GM19452 (cell line): ENCODE measurements around the gene HNRNPUL1.
A peak's percentile ranks its signal among the peaks of the same experiment; 100 is the strongest.

Experiments
- ATAC-seq: cut with Tn5 transposase; IDR thresholded peaks from one replicate; pipeline ENCODE4 v1.9.1; 2021; ENCODE audit not compliant: unreplicated experiment

Gene HNRNPUL1

DNA sequence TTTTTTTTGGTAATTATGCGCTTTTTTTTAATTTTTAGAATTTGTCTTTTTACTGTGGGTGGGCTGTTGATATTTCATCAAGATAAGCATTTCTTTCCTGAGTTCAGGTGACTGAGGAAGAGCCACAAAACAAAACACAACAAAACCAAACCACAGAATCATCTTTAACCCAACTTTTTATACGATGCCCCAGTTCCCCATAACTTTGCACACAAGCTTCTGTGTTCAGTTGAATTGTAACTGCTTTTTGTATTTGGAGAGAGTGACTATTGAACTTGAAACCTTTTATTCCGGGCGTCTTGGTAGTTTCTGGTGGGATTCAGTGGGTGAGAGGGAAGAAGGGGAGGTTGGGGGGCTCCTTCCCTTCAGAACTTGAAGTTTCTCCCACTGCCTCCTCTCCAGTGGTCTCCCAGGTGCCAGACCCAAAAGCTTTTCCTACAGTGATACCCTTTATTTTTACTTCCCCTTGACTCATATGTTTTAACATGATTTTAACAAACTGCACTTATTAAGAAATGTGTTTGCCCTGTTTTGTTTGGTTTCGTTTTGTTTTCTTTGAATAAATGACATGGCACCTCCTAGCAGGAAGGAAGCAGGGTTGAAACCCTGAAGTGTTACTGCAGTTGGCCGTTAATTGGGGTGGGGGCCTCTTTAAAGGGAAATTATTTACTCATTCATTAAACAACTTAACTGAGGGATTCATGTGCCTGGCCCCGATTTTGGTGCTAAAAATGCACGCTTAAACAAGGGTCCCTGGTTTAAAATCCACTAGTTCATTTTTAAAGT lies 43.1 kb downstream of the HNRNPUL1 start:
- no peak for ATAC-seq

DNA sequence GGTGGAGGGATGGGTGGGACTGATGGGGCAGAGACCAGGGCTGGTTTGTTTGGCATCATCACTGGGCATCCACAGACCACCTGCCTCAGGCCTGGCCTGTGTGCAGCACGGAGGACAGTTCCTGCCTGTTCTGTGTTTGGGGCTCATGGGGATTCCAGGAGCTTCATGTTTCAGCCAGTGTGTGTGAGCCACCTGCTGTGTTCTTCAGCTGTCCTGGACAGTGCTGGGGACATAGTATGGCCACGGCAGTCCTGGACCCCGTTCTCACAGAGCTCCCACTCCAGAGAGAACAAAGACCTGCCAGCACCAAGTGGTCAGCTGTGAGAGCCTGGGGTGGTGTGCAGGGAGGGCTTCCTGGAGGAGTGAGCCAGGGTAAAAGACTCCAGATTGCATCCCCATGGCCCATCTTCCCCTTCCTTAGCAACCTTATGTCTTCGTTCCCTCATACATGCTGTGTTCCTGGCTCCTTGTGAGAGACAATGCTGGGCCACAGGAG lies 43.8 kb downstream of the HNRNPUL1 start:
- no peak for ATAC-seq

DNA sequence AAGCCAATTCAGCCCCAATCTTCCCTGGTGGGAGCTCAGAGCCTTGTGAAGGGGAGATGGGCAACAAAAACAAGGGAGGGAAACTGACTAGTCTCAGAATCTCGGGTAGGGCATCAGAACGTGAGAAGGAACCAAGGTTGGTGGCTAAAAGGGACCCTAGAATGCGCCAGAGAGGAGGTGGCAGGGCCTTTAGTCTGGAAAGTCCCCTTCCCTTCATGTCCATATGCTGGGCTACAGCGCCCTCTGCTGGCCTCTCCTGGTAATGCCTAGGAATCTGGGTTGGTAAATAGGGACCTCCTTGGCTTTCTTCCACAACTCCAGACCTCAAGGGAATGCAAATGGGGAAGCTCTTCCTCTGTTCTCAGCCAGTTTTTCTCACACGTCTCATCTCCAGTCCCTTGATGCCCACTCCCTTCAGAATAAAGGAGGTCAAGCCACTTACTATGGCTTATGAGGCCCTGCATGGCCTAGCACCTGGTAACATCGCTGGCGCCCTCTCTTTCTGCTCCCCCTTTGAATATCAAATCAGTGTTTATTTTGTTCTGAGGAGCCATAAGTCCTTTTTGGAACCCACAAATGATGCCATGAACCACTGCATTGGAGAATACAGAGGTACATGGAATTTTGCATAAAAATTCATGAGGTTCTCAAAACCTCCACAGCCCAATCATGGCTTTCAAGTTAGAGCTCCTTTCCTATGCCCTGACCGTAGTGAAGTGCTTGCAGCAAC lies 44.4 kb downstream of the HNRNPUL1 start:
- ATAC-seq, result no peak

DNA sequence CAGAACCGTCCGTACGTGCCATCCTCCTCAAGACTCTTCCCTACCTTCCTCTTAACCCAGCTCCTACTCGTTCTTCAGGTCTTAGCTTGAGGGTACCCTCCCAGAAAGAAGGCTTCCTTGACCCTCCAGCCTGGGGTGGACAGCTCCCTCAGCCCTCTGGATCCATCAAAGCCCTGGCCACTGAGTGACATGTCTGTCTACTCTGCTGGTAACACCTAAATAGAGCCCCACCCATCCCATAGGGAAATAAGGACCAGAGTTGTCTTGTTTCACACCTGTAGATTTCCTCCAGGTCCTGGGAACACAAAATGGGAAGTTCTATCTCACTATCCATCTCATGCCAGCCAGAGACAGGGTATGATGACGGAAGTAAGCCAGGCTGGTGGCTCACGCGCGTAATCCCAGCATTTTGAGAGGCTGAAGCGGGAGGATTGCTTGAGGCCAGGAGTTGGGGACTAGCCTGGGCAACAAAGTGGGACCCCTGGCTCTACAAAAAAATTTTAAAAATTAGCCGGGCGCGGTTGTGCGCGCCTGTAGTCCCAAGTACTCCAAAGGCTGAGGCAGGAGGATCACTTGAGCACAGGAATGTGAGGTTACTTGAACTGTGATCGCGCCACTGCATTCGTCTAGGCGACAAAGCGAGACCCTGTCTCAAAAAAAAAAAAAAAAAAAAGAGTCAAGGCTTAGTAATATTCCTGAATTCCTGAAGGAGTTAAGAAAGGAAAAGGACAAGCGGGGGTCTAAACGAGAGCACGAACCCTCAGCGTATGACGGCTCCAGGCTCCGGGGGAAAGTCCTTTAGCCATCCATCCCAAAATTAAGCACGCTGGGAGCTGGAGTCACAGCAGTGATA lies 45.2 kb downstream of the HNRNPUL1 start:
- ATAC-seq, result no peak

DNA sequence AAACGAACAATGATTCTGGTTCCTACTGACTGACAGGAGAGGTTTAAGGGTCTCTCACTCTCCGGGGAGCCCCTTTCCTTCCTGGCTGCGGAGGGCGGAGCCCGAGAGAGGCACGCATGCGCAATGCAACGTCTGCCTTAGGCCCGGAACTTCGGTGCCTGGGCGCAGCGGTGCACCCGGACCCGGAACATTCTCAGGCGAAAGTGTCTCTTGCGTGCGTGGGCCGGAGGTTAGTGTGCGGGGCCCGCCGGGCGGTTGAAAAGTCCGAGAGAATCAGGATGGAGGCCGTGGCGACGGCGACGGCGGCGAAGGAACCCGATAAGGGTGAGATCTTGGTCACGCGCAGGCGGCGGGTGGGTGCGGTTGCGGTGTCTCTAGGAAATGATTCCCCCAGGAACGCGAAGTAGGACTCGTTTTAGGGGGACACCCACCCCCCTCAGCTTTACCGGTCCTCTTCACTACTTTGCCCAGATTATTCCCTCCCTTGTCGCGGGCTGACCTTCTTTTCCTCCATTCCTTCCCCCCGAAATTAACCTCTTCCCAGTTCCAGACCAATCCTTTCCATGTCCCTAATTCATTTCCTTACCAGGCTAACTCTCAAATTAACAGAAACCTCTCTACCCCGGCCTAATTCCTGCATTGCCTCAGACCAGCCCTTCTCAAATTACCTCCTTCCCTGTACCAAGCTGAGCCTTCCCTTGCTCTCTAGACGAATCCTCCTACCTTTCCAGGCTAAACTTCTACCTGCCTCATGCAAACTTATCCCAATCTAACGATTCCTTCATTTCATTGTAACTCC lies 46.1 kb downstream of the HNRNPUL1 start, which contains the start of gene CCDC97:
TSS of gene CCDC97 (plus strand) at position 140 of the 799 bp plus-strand sequence. CDS start at position 279, 139 bp downstream.
- ATAC-seq, result peak; percentile 57

DNA sequence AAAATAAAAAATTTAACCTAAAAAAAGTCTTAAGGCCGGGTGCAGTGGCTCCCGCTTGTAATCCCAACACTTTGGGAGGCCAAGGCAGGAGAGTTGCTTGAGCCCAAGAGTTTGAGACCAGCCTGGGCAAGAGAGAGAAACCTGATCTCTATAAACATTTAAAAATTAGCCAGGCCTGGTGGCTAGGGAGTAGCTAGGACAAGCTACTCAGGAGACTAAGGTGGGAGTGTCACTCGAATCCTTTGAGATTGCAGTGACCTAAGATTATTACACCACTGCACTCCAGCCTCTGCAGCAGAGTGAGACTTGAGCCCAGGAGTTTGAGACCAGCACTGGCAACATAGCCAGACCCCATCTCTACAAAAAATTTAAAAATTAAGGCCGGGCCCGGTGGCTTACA lies 46.9 kb downstream of the HNRNPUL1 start:
- ATAC-seq, result no peak

DNA sequence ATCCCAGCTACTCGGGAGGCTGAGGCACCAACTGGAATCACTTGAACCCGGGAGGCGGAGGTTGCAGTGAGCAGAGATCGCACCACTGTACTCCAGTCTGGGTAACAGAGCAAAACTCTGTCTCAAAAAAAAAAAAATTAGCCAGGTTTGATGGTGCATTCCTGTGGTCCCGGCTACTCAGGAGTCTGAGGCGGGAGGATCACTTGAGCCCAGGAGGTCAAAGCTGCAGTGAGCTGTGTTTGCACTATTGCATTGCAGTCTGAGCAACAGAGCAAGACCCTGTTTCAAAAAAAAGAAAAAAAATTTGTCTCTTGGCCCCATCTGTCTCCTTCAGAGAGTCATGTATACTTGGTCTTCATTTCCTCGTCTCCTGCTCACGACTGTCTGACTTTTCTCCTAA lies 47.4 kb downstream of the HNRNPUL1 start:
- no peak for ATAC-seq

DNA sequence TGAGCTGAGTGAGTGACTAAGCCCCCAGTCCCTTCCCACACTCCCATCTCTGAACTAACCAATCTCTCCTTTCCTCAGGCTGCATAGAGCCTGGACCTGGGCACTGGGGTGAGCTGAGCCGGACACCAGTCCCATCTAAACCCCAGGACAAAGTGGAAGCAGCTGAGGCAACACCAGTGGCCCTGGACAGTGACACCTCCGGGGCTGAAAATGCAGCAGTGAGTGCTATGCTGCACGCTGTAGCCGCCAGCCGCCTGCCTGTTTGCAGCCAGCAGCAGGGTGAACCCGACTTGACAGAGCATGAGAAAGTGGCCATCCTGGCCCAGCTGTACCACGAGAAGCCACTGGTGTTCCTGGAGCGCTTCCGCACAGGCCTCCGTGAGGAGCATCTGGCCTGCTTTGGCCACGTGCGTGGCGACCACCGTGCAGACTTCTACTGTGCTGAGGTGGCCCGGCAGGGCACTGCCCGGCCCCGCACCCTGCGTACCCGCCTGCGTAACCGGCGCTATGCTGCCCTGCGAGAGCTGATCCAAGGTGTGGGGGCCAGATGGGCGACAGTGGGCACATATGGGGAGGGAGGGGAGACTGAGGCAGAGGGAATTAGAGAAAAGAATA lies 52.2 kb downstream of the HNRNPUL1 start:
- ATAC-seq, result no peak

DNA sequence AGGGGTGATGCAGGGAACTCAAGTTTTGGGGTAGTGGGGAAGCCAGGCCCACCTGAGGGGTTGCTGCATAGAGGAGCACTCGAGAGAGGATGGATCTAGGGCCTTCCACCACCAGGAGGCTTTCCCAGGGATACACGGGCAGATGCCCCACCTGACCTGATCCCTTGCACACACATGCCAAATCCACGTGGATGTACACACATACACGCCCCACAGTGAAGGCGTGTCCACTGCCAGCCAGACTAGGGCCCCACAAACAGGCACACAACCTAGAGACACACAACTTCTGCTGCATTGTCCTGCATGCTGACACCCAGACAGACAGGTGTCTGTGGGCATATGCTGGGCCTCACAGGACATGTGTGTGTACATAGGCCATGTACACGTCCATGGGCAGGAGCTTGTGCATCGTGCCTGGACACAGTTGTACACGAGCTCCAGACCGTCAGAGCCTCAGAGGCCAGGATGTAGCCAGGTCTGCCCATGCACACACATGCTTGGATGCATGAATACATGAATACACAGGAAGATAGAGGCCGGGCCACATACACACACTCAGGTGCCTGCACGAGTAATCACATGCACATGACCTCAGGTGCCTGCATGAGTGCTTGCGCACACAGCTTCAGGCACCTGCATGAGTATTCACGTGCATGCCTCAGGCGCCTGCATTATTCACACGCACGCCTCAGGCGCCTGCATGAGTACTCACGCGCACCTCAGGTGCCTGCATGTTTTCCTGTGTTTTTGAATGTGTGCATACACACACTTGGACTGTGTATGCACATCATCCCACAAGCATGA lies 54.7 kb downstream of the HNRNPUL1 start:
- no peak for ATAC-seq

DNA sequence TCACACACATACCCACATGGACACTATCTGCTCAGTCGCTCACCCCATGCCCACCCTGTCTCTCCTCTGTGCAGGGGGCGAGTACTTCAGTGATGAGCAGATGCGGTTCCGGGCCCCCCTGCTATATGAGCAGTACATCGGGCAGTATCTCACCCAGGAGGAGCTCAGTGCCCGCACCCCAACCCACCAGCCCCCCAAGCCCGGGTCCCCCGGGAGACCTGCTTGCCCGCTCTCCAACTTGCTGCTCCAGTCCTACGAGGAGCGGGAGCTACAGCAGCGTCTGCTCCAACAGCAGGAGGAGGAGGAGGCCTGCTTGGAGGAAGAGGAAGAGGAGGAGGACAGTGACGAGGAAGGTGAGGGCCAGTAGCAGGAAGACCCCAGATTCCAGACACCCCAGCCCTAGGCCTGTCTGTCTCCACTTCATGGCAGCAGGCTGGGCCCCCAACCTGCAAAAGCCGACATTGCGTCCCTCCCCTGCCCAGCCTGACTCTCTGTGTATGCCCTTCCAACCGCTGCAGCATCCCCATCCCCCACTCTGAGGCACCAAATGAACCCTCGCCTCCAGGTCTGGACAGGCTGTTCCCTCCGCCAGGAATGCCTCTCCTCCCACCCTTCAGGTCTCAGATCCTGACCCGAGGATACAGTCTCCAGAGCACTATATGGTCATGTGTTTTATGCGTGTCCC lies 55.5 kb downstream of the HNRNPUL1 start:
- no peak for ATAC-seq

DNA sequence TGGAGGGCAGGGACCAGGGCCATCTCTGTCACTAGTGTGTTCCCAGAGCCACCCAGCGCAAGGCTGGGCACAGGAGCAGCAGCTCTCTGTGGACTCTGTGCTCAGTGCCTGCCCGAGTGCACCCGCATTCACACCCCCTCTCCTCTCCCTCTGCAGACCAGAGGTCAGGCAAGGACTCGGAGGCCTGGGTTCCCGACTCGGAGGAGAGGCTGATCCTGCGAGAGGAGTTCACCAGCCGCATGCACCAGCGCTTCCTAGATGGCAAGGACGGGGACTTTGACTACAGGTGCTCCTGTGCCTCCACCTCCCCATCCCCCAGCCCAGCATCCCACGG lies 56.0 kb downstream of the HNRNPUL1 start:
- ATAC-seq, result no peak

DNA sequence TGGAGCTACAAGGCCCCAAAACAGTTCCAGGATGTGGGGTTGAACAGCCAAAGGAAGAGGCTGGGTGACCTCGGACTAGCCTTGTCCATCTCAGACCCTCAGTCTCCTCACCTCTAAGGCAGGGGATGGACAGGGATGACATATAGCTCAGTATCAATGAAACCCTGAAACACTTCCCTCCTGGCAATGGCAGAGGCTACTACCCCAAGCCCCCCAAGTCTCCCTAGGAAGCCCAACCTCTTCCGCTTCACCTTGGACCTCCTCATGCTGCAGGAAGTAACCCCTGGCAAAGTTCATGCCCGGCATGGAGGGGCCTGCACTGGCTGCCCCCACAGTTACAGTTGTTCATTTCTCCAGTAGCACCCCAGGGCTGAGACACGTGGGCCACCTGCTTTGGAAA lies 56.4 kb downstream of the HNRNPUL1 start:
- ATAC-seq, result no peak

DNA sequence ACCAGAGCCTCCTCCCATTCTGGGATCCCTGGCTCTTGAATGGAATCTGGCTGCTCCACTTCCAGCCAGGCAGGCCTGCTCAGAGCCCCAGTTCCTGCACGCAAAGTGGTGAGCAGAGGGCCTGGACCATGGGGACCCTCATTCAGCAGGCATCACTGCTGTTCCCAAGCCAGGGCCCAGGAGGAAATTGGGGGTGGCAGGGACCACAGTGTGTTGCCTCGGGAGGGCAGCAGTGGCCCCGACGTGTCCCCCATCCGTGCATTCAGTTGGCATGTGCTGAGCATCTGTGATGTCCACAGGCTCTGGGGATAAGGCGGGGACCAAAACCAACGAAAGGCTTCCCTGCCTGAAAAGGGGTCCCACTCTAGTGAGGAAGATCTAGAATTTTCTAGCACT lies 57.0 kb downstream of the HNRNPUL1 start:
- ATAC-seq, result no peak

DNA sequence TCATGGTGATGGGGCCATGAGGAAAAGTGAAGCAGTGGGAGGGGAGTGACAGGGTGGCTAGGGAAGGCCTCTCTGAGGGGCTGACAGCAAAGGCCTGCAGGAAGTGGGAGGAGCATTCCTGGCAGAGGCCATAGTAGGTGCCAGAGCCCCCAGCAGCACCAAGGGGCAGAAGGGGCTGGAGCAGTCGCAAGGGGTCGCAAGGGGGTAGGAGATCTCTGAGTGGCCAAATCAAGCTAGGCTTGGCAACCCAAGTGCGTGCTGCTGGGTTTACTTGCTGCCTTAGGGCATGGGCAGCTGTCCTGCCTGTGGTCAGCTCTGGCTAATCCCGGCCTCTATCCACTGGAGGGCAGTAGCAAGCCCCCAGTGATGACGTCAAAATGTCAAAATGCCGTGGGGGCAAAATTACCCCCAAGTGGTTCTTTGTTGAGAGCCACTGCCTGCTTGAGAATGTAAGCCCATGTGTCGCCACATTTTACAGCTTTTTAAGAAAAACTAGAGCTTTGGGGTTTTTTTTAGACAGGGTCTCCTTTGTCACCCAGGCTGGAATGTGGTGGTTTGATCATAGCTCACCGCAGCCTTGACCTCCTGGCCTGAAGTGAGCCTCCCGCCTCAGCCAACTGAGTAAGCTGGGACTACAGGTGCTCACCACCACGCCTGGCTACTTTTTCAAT lies 57.6 kb downstream of the HNRNPUL1 start:
- ATAC-seq, result no peak

DNA sequence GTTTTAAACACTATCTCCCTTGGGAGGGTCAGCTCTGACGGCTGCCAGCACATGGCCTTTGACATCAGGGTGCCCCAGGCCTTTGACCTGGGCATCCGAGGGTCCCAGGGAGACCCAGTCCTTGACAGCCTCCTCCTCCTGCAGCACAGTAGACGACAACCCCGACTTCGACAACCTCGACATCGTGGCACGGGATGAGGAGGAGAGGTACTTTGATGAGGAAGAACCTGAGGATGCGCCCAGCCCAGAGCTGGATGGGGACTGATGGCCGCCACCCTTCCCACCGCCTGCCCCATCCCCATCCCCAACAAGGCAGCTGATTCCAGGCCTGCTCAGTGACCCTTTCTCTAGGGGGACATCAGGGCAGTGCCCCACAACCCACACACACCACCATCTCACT lies 58.3 kb downstream of the HNRNPUL1 start:
- no peak for ATAC-seq

DNA sequence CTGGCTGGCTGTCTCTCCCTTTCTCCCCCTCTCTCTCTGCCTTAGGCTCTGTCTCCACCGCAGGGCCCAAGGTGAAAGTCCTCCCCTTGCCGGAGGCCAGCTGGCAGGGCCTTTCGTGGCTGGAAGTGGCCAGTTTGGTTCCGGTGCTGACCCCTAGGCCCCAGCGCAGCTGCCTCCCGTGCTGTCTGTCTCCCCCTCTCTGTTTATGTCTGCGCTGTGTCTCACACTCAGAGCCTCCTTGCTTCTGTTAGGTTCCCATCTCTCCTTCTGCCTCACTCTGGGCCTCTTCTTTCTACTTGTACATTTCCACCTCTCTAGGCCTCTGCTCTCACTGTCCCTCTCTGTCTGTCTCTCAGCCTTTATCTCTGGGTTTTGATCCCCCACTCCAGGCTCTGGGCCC lies 58.9 kb downstream of the HNRNPUL1 start:
- ATAC-seq, result no peak

DNA sequence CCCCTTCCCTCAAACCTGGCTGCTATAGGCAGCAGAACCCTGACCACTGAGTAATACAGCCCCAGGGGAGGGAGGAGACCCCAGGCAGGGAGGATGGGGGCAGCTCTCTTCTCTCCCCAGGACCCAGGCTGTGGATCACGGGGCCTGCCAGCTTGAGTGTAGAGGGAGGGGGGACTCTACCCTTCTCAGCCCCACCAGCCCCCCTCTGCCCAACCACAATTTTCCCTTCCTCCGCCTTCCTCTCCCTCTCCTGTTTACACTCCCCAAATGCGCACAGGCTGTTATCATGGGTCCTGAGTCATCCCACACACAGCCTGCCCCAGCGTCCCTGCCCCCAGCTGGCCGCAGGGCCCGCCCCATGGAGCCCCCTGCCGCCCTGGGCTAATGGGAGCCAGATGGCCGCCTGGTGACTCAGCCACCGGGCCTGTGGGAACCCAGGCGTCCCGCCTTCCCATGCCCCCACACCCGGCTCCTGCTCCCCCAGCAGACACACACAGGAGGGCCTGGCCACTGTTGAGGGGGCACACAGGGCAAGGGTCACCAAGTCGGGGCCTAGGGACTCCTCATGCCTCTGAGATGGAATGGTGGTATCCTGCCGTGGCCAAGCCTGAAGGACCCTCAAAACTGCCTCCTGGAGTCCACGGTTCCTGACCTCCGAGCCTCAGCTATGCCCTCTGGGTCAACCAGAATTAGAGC lies 59.4 kb downstream of the HNRNPUL1 start:
- no peak for ATAC-seq

DNA sequence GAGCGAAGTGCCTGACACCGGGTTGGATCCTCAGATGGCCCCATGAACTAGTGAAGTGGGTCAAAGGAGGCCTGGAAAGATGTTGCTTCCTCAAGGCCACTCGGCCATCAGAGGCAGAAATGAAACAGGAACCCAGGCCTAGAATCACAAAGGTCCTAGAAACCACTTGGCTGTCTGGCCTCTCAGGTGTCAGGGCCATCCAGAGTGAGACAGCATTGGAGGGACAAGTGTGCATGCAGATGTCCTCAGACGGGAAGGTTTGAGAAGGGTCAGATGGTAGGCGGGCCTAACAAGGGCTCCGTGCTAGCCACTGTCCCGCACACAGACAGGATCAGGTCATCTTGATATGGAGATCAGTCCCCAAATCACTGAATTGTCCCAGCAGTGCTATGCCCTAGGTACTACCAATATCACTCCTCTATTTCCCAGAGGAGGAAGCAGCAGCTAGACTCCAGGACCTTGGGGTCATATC lies 60.1 kb downstream of the HNRNPUL1 start:
- no peak for ATAC-seq
